Left ventricle myocardium inferior (tissue), 1 donor: ENCODE data around the gene KATNBL1. TPM values are rescaled to one million over a fixed set of nuclear protein-coding genes. Genes with fewer than 3 reads are reported as not detected.

ENCODE experiments used
- DNase-seq: peaks from one replicate; pipeline ENCODE4 v3.0.0-alpha.2; 2020
- H3K27ac ChIP-seq: fragments of 200-600 bp; replicated peaks from 2 replicates; pipeline ENCODE4 v1.8.0; 2021
- H3K27me3 ChIP-seq: fragments of 200-600 bp; 2 replicates; pipeline ENCODE4 v1.8.0; 2021; ENCODE audit warnings: low read depth
- H3K36me3 ChIP-seq: fragments of 200-600 bp; 2 replicates; pipeline ENCODE4 v1.8.0; 2021
- H3K4me1 ChIP-seq: fragments of 200-600 bp; 2 replicates; pipeline ENCODE4 v1.8.0; 2021
- H3K4me3 ChIP-seq: fragments of 200-600 bp; 2 replicates; pipeline ENCODE4 v1.8.0; 2021; ENCODE audit warnings: mild to moderate bottlenecking, moderate library complexity
- H3K9me3 ChIP-seq: fragments of 200-600 bp; replicated peaks from 2 replicates; pipeline ENCODE4 v1.8.0; 2021
- intact Hi-C: fragments of 100-400 bp; cut with micrococcal nuclease; formaldehyde crosslinking; loops from one replicate; pipeline ENCODE4 v1.11.0; 2022
- total RNA-seq: library from RNA; stranded (reverse); fragmentation: NEBNext Ultra II Directional; extraction: Animal tissue kit (Norgen Biotek cat#: 25700); gene quantifications from one replicate; pipeline ENCODE4 v1.2.1, GENCODE V29; 2021
- TF ChIP-seq, protein P1 (sequence below): fragments of 200-600 bp; IDR thresholded peaks from 2 replicates; pipeline ENCODE4 v1.8.0; 2021; ENCODE audit warnings: antibody characterized with exemption, mild to moderate bottlenecking, borderline replicate concordance
- donor health status: DM: no; HTN: yes; CAD: no; lungs with severe emphysema.

The KATNBL1 gene
- total RNA-seq, 1 donor from 2014 or later = 14.9 TPM

DNA sequence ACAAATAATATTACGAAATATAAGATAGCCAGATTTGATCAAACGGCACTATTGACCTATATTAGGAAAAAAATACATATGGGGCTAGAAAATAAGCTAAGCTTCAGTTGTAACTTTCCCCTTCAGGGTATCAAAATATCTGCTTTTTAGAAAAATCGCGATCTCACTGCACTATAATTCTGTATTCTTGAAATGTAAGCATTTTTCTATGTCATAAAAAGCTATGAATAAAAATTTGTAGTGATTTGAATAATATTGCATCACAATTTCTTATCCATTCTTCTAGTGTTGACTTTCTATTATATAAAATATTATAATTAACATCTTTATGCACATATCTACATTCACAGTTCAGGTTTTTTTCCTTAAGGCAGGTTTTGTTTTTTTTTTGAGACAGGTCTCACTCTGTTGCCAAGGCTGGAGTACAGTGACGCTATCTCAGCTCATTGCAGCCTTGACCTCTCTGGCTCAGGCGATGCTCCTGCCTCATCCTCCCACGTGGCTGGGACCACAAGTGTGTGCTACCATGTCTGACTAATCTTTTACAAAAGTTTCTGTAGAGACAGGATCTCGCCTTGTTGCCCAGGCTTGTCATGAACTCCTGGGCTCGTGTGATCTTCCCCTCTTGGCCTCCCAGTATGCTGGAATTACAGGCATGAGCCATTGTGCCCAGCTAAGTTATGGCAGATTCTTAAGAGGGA, 36.5 kb upstream of the KATNBL1 start:
- intact Hi-C loops = no loop called here
- Histone ChIP-seq H3K27ac (no peak overlapping the region), H3K36me3 (peaks cover 85% of the 10 kb centered on the region), H3K4me3 (no peak overlapping the region), H3K4me1 (no peaks in the 10 kb centered on the region), H3K27me3 (no peaks in the 10 kb centered on the region), H3K9me3 (no peaks in the 10 kb centered on the region)
- no peak for DNase-seq
- TF ChIP-seq, protein P1, sequence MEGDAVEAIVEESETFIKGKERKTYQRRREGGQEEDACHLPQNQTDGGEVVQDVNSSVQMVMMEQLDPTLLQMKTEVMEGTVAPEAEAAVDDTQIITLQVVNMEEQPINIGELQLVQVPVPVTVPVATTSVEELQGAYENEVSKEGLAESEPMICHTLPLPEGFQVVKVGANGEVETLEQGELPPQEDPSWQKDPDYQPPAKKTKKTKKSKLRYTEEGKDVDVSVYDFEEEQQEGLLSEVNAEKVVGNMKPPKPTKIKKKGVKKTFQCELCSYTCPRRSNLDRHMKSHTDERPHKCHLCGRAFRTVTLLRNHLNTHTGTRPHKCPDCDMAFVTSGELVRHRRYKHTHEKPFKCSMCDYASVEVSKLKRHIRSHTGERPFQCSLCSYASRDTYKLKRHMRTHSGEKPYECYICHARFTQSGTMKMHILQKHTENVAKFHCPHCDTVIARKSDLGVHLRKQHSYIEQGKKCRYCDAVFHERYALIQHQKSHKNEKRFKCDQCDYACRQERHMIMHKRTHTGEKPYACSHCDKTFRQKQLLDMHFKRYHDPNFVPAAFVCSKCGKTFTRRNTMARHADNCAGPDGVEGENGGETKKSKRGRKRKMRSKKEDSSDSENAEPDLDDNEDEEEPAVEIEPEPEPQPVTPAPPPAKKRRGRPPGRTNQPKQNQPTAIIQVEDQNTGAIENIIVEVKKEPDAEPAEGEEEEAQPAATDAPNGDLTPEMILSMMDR = no peak

GRCh38 chr15:34243226-34243625, 33.3 kb upstream of the KATNBL1 start:
- H3K27ac ChIP-seq = no peak overlapping the region
- DNase-seq = no peak
- H3K4me1 ChIP-seq = no peaks in the 10 kb centered on the region
- H3K4me3 ChIP-seq = no peak overlapping the region
- no peaks in the 10 kb centered on the region for H3K9me3 ChIP-seq
- TF ChIP-seq, protein P1 = no peak
- peaks cover 82% of the 10 kb centered on the region for H3K36me3 ChIP-seq
- intact Hi-C loops = no loop called here
- H3K27me3 ChIP-seq = no peaks in the 10 kb centered on the region

DNA sequence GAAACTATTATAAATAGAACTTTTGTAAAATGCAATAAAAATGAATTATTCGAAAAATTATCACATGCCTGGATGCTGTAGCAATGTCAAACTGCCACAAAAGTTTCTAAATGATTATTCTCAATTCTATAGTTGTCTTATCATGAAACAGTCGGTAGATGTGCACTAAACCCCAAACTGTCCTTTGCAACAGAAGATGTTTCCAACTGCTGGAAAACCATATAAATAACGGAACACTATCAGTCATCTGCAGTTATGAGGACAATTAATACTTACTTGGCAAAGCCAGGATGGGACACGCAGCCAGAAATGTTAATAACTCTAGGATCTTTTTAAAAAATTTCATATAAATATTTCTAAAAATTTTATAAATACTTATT, 32.4 kb upstream of the KATNBL1 start:
- DNase-seq = no peak
- TF ChIP-seq, protein P1 = no peak

DNA sequence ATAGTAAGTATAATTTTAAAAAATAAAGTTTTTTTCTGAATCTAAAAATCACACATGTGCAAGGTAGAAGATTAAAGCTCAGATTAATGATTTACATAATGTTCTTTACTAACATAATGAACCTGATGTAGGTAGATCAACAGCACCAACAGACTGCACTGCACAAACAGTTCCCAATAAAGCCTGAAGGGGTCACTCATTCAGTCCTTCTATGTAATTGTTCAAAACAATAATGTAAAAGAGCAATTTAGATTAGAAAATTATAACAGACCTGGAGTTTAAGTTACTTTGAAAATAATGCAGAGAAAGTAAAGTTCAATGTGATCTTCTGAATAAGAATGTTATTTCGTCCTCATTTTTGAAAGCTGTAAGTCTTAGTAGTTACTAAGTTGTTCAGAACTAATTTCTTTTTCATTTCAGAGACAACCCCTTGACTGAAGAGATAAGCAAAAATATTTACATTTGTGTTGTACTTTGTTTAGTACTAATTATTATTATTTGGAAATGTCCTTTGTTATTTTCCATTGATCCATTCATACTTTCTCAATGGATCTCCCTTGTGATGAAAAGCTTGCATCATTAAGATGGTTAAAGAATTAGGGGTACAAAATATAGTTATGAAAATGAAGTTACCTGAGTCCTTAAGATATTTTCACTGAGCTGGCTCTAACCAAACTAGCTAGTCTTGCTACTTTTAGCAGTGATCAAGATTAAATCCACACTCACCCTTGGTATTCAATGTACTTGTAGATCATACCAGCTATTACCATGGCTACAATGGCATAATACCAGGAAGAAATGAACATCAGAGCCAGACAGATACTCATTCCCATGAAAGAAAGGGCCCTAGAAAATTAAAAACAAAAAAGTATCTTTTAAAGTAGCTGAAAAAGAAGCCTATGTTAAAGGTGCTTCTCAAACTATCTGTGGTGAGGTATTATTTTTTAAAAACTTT, 31.8 kb upstream of the KATNBL1 start:
- peaks cover 83% of the 10 kb centered on the region for H3K36me3 ChIP-seq
- H3K9me3 ChIP-seq = no peaks in the 10 kb centered on the region
- TF ChIP-seq, protein P1 = peak; percentile 87
- H3K27ac ChIP-seq = no peak overlapping the region
- intact Hi-C loops = no loop called here
- H3K4me3 ChIP-seq = no peak overlapping the region
- no peaks in the 10 kb centered on the region for H3K27me3 ChIP-seq
- DNase-seq = no peak
- H3K4me1 ChIP-seq = no peaks in the 10 kb centered on the region

More for the DNA sequence above, 32.4 kb upstream of the KATNBL1 start:
- H3K36me3 ChIP-seq = peaks cover 82% of the 10 kb centered on the region
- no peak overlapping the region for H3K4me3 ChIP-seq
- no peak overlapping the region for H3K27ac ChIP-seq
- intact Hi-C loops = no loop called here
- H3K4me1 ChIP-seq = no peaks in the 10 kb centered on the region
- H3K27me3 ChIP-seq = no peaks in the 10 kb centered on the region
- no peaks in the 10 kb centered on the region for H3K9me3 ChIP-seq

- peaks cover 86% of the 10 kb centered on the region for H3K36me3 ChIP-seq
- DNase-seq = no peak
- H3K4me3 ChIP-seq = no peak overlapping the region
- TF ChIP-seq, protein P1 = no peak
- H3K27me3 ChIP-seq = no peaks in the 10 kb centered on the region
- H3K4me1 ChIP-seq = no peaks in the 10 kb centered on the region
- H3K27ac ChIP-seq = no peak overlapping the region
- no peaks in the 10 kb centered on the region for H3K9me3 ChIP-seq
- intact Hi-C loops = no loop called here
Observed at GRCh38 chr15:34240537-34240936, 30.6 kb upstream of the KATNBL1 start.
